GM23338 (cell line): ENCODE results near the gene ZDHHC17. TPM values are rescaled to one million over a fixed set of nuclear protein-coding genes. Genes with fewer than 3 reads are reported as not detected.

Experiments used
- ATAC-seq: fragments of 200-7000 bp; cut with Tn5 transposase; 3 replicates; pipeline ENCODE4 v1.9.1; 2020
- DNase-seq: peaks from one replicate; pipeline ENCODE4 v3.0.0-alpha.2; 2015; ENCODE audit warnings: low spot score
- H2AFZ ChIP-seq: fragments of 200-600 bp; sonication (generic); 2 replicates; pipeline ENCODE4 v1.8.0; 2016; ENCODE audit warnings: antibody characterized with exemption, mild to moderate bottlenecking, moderate library complexity
- H3F3A ChIP-seq: fragments of 200-600 bp; sonication (generic); replicated peaks from 2 replicates; pipeline ENCODE4 v1.8.0; 2017; ENCODE audit warnings: antibody characterized with exemption, mixed run types, low read depth
- H3K27ac ChIP-seq: fragments of 200-600 bp; sonication (generic); 2 replicates; pipeline ENCODE4 v1.6.1; 2016; ENCODE audit warnings: low read depth
- H3K27me3 ChIP-seq: fragments of 200-600 bp; sonication (generic); 2 replicates; pipeline ENCODE4 v1.8.0; 2016; ENCODE audit warnings: mild to moderate bottlenecking, mixed run types, moderate library complexity; ENCODE audit not compliant: insufficient read depth
- H3K36me3 ChIP-seq: fragments of 200-600 bp; sonication (generic); 2 replicates; pipeline ENCODE4 v1.8.0; 2016; ENCODE audit warnings: mild to moderate bottlenecking; ENCODE audit not compliant: insufficient read depth
- H3K4me1 ChIP-seq: fragments of 200-600 bp; sonication (generic); 2 replicates; pipeline ENCODE4 v1.8.0; 2016; ENCODE audit warnings: mild to moderate bottlenecking, moderate library complexity; ENCODE audit not compliant: insufficient read depth
- H3K4me2 ChIP-seq: fragments of 200-600 bp; sonication (generic); 2 replicates; pipeline ENCODE4 v1.7.1; 2017; ENCODE audit warnings: mixed run types
- H3K4me3 ChIP-seq: fragments of 200-600 bp; sonication (generic); 2 replicates; pipeline ENCODE4 v1.6.1; 2016; ENCODE audit warnings: mixed run types
- H3K79me2 ChIP-seq: fragments of 200-600 bp; sonication (generic); replicated peaks from 2 replicates; pipeline ENCODE4 v1.8.0; 2017; ENCODE audit warnings: mild to moderate bottlenecking; ENCODE audit not compliant: insufficient read depth
- H3K9me2 ChIP-seq: fragments of 200-600 bp; sonication (generic); 2 replicates; pipeline ENCODE4 v1.8.0; 2017; ENCODE audit not compliant: insufficient read depth
- H4K20me1 ChIP-seq: fragments of 200-600 bp; sonication (generic); replicated peaks from 2 replicates; pipeline ENCODE4 v1.8.0; 2017; ENCODE audit warnings: mild to moderate bottlenecking; ENCODE audit not compliant: insufficient read depth
- H3K27ac Mint-ChIP-seq: 2 replicates; pipeline ENCODE4 v1.8.0; 2020; ENCODE audit warnings: inconsistent platforms, mild to moderate bottlenecking, moderate library complexity, mixed read lengths
- H3K27me3 Mint-ChIP-seq: 3 replicates; pipeline ENCODE4 v1.8.0; 2022; ENCODE audit warnings: low read depth, mild to moderate bottlenecking, moderate library complexity, mixed read lengths, inconsistent platforms; ENCODE audit not compliant: insufficient read depth, poor library complexity
- H3K36me3 Mint-ChIP-seq: 3 replicates; pipeline ENCODE4 v1.8.0; 2021; ENCODE audit warnings: low read depth, mild to moderate bottlenecking, inconsistent platforms, moderate library complexity, mixed read lengths
- H3K4me1 Mint-ChIP-seq: 3 replicates; pipeline ENCODE4 v1.8.0; 2020; ENCODE audit warnings: mild to moderate bottlenecking, inconsistent platforms, mixed read lengths
- H3K4me3 Mint-ChIP-seq: 3 replicates; pipeline ENCODE4 v1.8.0; 2021; ENCODE audit warnings: moderate library complexity, mild to moderate bottlenecking, inconsistent platforms, mixed read lengths
- H3K9me3 Mint-ChIP-seq: 3 replicates; pipeline ENCODE4 v1.8.0; 2020; ENCODE audit warnings: moderate library complexity, mild to moderate bottlenecking, inconsistent platforms, mixed read lengths
- CREB1 ChIP-seq: fragments of 250-450 bp; sonication (Bioruptor Pico); IDR thresholded peaks from 2 replicates; pipeline ENCODE4 v1.5.0; 2020; ENCODE audit warnings: low read depth, mild to moderate bottlenecking, moderate library complexity
- EZH2 ChIP-seq: fragments of 200-600 bp; sonication (generic); IDR thresholded peaks from one replicate; pipeline ENCODE4 v1.8.0; 2017; ENCODE audit warnings: antibody characterized with exemption, mild to moderate bottlenecking, low read depth; ENCODE audit not compliant: unreplicated experiment
- EZH2phosphoT487 ChIP-seq: fragments of 200-600 bp; sonication (generic); IDR thresholded peaks from one replicate; pipeline ENCODE4 v1.8.1; 2018; ENCODE audit warnings: antibody characterized with exemption; ENCODE audit not compliant: unreplicated experiment
- JUNB ChIP-seq: IDR thresholded peaks from one replicate; pipeline ENCODE4 v1.6.1; 2016; ENCODE audit warnings: antibody characterized with exemption; ENCODE audit not compliant: unreplicated experiment
- NANOG ChIP-seq: IDR thresholded peaks from 2 replicates; pipeline ENCODE4 v1.6.1; 2016; ENCODE audit warnings: antibody characterized with exemption, borderline replicate concordance
- POLR2AphosphoS5 ChIP-seq: IDR thresholded peaks from 2 replicates; pipeline ENCODE4 v1.6.1; 2016; ENCODE audit warnings: antibody characterized with exemption, low read depth
- STAT1 ChIP-seq: IDR thresholded peaks from one replicate; pipeline ENCODE4 v1.6.1; 2016; ENCODE audit warnings: antibody characterized with exemption; ENCODE audit not compliant: unreplicated experiment
- ZNF331 ChIP-seq: fragments of 250-450 bp; sonication (Bioruptor Pico); IDR thresholded peaks from 2 replicates; pipeline ENCODE4 v1.5.0; 2020; ENCODE audit warnings: low read depth, mild to moderate bottlenecking, moderate library complexity
- polyA plus RNA-seq: library from polyadenylated mRNA; unstranded; fragments of >200 nt; fragmentation: Nextera tagmentation; extraction: Ambion mirVana; gene quantifications from 2 replicates; pipeline ENCODE4 v1.2.1, GENCODE V29; 2016
- total RNA-seq: library from RNA; depleted of rRNA; stranded (reverse); fragments of >200 nt; shearing (Covaris generic); gene quantifications from 2 replicates; pipeline ENCODE4 v1.2.3, GENCODE V29; 2014
- TF ChIP-seq, protein P1 (sequence below): fragments of 250-450 bp; sonication (Bioruptor Pico); IDR thresholded peaks from 2 replicates; pipeline ENCODE4 v1.5.0; 2020; ENCODE audit warnings: mild to moderate bottlenecking, moderate library complexity
- TF ChIP-seq, protein P2 (sequence below): IDR thresholded peaks from 2 replicates; pipeline ENCODE4 v1.6.1; 2016; ENCODE audit warnings: antibody characterized with exemption
- TF ChIP-seq, protein P3 (sequence below), 2 experiments: fragments of 200-600 bp in 1 of 2; sonication (generic) in 1 of 2; conservative IDR thresholded peaks; 2 replicates each; pipeline versions ENCODE4 v1.5.1 to v1.6.1; 2016 to 2017; ENCODE audit warnings: antibody characterized with exemption in 2 of 2, low read depth in 2 of 2, mild to moderate bottlenecking in 2 of 2, moderate library complexity in 1 of 2

The ZDHHC17 gene
- total and polyA plus RNA-seq, 2 experiments from 2014 or later, result 15.7 to 43.5 TPM

DNA sequence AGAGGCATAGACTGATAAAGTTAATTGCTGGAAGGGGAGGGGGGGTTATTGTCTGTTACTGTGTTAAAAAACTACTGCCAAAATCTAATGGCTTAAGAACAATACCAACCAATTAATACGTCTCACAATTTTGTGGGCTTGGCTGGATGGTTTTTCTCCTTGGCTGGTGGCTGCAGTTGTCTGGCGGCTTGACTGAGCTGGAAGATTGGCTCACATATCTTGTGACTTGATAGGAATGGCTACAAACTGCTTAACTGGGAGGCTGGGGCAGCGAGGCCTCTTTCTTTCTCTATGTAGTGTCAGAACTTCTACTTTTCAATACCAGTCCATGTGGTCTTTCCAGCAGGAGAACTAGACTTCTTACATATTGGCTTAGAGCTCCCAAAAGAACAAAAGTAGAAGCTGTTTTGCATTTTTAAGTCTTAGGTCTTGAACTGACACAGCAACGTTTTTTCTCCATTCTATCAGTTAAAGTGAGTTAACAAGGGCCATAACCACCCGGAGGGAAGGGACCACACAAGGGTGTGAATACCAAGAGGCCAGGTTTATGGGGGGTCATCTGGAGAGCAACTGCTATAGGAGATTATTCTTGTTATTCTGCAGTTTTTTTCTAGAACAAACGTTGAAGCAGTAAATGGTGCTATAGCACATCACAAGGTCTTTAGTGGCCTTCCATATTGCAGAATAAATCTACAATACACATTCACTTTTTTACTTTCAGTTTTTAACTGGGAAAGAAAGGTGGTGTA, 46.9 kb downstream of the ZDHHC17 start (continued):
- TF ChIP-seq, protein P1, sequence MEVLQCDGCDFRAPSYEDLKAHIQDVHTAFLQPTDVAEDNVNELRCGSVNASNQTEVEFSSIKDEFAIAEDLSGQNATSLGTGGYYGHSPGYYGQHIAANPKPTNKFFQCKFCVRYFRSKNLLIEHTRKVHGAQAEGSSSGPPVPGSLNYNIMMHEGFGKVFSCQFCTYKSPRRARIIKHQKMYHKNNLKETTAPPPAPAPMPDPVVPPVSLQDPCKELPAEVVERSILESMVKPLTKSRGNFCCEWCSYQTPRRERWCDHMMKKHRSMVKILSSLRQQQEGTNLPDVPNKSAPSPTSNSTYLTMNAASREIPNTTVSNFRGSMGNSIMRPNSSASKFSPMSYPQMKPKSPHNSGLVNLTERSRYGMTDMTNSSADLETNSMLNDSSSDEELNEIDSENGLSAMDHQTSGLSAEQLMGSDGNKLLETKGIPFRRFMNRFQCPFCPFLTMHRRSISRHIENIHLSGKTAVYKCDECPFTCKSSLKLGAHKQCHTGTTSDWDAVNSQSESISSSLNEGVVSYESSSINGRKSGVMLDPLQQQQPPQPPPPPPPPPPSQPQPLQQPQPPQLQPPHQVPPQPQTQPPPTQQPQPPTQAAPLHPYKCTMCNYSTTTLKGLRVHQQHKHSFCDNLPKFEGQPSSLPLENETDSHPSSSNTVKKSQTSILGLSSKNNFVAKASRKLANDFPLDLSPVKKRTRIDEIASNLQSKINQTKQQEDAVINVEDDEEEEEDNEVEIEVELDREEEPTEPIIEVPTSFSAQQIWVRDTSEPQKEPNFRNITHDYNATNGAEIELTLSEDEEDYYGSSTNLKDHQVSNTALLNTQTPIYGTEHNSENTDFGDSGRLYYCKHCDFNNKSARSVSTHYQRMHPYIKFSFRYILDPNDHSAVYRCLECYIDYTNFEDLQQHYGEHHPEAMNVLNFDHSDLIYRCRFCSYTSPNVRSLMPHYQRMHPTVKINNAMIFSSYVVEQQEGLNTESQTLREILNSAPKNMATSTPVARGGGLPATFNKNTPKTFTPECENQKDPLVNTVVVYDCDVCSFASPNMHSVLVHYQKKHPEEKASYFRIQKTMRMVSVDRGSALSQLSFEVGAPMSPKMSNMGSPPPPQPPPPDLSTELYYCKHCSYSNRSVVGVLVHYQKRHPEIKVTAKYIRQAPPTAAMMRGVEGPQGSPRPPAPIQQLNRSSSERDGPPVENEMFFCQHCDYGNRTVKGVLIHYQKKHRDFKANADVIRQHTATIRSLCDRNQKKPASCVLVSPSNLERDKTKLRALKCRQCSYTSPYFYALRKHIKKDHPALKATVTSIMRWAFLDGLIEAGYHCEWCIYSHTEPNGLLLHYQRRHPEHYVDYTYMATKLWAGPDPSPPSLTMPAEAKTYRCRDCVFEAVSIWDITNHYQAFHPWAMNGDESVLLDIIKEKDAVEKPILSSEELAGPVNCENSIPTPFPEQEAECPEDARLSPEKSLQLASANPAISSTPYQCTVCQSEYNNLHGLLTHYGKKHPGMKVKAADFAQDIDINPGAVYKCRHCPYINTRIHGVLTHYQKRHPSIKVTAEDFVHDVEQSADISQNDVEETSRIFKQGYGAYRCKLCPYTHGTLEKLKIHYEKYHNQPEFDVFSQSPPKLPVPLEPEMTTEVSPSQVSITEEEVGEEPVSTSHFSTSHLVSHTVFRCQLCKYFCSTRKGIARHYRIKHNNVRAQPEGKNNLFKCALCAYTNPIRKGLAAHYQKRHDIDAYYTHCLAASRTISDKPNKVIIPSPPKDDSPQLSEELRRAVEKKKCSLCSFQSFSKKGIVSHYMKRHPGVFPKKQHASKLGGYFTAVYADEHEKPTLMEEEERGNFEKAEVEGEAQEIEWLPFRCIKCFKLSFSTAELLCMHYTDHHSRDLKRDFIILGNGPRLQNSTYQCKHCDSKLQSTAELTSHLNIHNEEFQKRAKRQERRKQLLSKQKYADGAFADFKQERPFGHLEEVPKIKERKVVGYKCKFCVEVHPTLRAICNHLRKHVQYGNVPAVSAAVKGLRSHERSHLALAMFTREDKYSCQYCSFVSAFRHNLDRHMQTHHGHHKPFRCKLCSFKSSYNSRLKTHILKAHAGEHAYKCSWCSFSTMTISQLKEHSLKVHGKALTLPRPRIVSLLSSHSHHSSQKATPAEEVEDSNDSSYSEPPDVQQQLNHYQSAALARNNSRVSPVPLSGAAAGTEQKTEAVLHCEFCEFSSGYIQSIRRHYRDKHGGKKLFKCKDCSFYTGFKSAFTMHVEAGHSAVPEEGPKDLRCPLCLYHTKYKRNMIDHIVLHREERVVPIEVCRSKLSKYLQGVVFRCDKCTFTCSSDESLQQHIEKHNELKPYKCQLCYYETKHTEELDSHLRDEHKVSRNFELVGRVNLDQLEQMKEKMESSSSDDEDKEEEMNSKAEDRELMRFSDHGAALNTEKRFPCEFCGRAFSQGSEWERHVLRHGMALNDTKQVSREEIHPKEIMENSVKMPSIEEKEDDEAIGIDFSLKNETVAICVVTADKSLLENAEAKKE (CRISPR knock-in tag), result no peak
- TF ChIP-seq EZH2phosphoT487, result no peak
- TF ChIP-seq JUNB, result no peak

DNA sequence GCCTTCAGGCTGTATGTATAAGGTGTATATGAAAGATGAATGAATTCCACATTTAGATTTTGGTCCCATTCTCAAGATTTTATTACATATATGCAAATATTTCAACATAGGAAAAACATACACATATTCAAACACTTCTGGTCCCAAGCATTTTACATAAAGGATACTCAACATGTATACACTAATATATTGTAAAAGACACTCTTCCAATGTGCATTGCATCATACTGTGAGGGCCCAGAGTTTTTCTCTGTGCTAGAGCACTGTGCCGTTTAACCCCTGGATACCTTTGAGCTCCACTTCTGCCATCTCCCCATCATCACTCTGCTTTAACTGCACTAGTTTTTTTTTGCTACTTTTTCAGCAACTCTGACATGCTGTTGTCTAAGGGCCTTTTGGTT, 48.1 kb downstream of the ZDHHC17 start:
- ATAC-seq (no peak), DNase-seq (no peak)
- peaks cover 3% of the 10 kb centered on the region; the same call in 1 of the 3 replicates for H3K36me3 Mint-ChIP-seq
- no peaks in the 10 kb centered on the region for H3F3A ChIP-seq
- no peak overlapping the region for H3K4me2 ChIP-seq
- no peak overlapping the region for H3K4me3 Mint-ChIP-seq
- H3K36me3 ChIP-seq, result peaks cover 4% of the 10 kb centered on the region; the same call in 1 of the 2 replicates
- H2AFZ ChIP-seq, result no peak overlapping the region
- no peaks in the 10 kb centered on the region for H4K20me1 ChIP-seq
- H3K27me3 ChIP-seq, result no peaks in the 10 kb centered on the region
- no peaks in the 10 kb centered on the region for H3K4me1 Mint-ChIP-seq
- no peak overlapping the region for H3K27ac ChIP-seq
- H3K27ac Mint-ChIP-seq, result no peak overlapping the region
- no peaks in the 10 kb centered on the region for H3K9me3 Mint-ChIP-seq
- no peaks in the 10 kb centered on the region for H3K27me3 Mint-ChIP-seq
- no peaks in the 10 kb centered on the region for H3K9me2 ChIP-seq
- H3K4me1 ChIP-seq, result no peaks in the 10 kb centered on the region
- H3K4me3 ChIP-seq, result no peak overlapping the region
- no peaks in the 10 kb centered on the region for H3K79me2 ChIP-seq
- TF ChIP-seq POLR2AphosphoS5 (no peak), NANOG (no peak), CREB1 (CRISPR knock-in tag) (no peak), STAT1 (no peak), EZH2phosphoT487 (no peak), EZH2 (no peak), ZNF331 (CRISPR knock-in tag) (no peak)
- TF ChIP-seq, protein P2, sequence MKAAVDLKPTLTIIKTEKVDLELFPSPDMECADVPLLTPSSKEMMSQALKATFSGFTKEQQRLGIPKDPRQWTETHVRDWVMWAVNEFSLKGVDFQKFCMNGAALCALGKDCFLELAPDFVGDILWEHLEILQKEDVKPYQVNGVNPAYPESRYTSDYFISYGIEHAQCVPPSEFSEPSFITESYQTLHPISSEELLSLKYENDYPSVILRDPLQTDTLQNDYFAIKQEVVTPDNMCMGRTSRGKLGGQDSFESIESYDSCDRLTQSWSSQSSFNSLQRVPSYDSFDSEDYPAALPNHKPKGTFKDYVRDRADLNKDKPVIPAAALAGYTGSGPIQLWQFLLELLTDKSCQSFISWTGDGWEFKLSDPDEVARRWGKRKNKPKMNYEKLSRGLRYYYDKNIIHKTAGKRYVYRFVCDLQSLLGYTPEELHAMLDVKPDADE, result no peak
- TF ChIP-seq, protein P3, sequence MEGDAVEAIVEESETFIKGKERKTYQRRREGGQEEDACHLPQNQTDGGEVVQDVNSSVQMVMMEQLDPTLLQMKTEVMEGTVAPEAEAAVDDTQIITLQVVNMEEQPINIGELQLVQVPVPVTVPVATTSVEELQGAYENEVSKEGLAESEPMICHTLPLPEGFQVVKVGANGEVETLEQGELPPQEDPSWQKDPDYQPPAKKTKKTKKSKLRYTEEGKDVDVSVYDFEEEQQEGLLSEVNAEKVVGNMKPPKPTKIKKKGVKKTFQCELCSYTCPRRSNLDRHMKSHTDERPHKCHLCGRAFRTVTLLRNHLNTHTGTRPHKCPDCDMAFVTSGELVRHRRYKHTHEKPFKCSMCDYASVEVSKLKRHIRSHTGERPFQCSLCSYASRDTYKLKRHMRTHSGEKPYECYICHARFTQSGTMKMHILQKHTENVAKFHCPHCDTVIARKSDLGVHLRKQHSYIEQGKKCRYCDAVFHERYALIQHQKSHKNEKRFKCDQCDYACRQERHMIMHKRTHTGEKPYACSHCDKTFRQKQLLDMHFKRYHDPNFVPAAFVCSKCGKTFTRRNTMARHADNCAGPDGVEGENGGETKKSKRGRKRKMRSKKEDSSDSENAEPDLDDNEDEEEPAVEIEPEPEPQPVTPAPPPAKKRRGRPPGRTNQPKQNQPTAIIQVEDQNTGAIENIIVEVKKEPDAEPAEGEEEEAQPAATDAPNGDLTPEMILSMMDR (conservative IDR thresholded peaks at IDR 0.05; ENCODE audit: low read depth in 2 of 2), result no peak
